Keratinocyte (primary cell): ENCODE results near the gene NOS1.

Source experiments
- CTCF ChIP-seq, 3 experiments: IDR thresholded peaks in 1 of 3; conservative IDR thresholded peaks in 1 of 3; optimal IDR thresholded peaks in 1 of 3; 2 replicates in 2 of 3; 3 replicates in 1 of 3; pipeline versions ENCODE3 to v1.5.1; 2011; ENCODE audit warnings: low read length in 3 of 3, mild to moderate bottlenecking in 3 of 3, moderate library complexity in 2 of 3, control low read depth in 1 of 3, inconsistent platforms in 1 of 3; ENCODE audit not compliant: insufficient read depth in 2 of 3; ENCODE audit errors: extremely low read depth in 1 of 3
- EZH2 ChIP-seq: IDR thresholded peaks from one replicate; pipeline ENCODE4 v1.6.1; 2012; ENCODE audit warnings: inconsistent platforms, mild to moderate bottlenecking, low read length, moderate library complexity

GRCh38 chr12:117188961-117189724 is 172.3 kb downstream of the NOS1 start:
- TF ChIP-seq CTCF (optimal IDR thresholded peaks at IDR 0.05 in 1 of 3, IDR thresholded peaks at IDR 0.05 in 1 of 3, conservative IDR thresholded peaks at IDR 0.05 in 1 of 3; ENCODE audit: extremely low read depth in 1 of 3, insufficient read depth in 2 of 3, low read length in 3 of 3) (peak in 1 of 3 experiments; percentile 33), EZH2 (no peak)
